ES-I3 (cell line): Measurements from ENCODE around the gene CPOX.
"Not testable (repeated sequence)": the region's sequence is repeated elsewhere in the genome, so short reads cannot be mapped to it uniquely, and the experiment has no call there.

Source experiments
- H3K36me3 ChIP-seq: 2 replicates; pipeline ENCODE4 v1.6.1; 2013; ENCODE audit warnings: mild to moderate bottlenecking, low read length, control low read depth, moderate library complexity; ENCODE audit not compliant: insufficient read depth
- H3K4me1 ChIP-seq: 2 replicates; pipeline ENCODE4 v1.6.1; 2013; ENCODE audit warnings: mild to moderate bottlenecking, control low read depth, low read length; ENCODE audit not compliant: insufficient read depth
- H3K9ac ChIP-seq: 2 replicates; pipeline ENCODE4 v1.6.1; 2013; ENCODE audit warnings: low read depth, mild to moderate bottlenecking, low read length, moderate library complexity
- H3K9me3 ChIP-seq: 2 replicates; pipeline ENCODE4 v1.6.1; 2013; ENCODE audit warnings: mild to moderate bottlenecking, low read length, moderate library complexity; ENCODE audit not compliant: control insufficient read depth, insufficient read depth

Gene CPOX

DNA sequence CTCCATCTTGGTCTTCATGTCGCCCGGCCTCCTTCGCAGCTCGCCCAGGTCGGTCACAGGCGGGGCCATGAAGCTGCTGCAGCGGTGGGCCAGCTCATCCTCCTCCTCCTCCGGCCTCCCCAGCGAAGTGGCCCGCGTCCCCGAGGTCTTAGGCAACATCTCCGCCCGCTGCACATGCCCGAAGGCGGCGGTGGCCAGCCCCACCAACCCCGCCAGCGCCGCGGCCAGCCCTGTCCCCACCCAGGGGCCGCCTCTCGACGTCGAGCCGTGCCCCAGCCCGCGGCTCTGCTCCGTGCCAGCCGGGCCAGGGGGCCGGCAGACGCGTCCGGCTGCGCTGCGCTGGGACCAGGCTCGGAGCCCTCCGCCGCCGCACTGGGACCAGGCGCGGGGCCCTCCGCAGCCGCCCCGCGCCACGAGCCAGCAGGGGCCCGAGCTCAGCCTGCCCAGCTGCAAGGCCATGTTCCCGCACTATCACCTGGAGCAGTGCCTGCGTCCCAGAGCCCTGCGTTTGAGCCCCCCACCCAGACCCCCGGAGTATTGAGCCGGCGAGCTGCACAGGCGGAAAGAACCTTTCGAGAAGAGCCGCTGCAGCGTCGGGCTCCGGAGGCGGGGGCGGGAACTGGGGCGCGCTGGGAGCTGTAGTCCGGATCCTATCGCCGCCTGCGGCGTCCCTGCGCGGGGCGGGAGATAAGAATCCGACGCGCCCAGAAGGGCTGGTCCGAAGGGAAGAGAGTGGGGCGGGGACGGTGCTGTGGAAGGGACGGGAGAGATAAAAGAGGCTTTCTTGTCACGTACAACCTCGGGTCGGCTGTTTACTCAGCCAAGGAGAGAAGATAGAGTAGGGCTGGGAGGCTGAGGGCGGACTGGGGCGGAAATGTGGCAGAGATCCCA, at the start of gene CPOX:
Gene CPOX (minus strand): TSS at position 566 of the 891 bp plus-strand sequence. CDS start 107 bp downstream, at position 459.
- Histone ChIP-seq H3K4me1 (peaks cover 15% of the 10 kb centered on the region; the same call in 1 of the 2 replicates), H3K36me3 (0 out of 2 replicates have a peak, but pooled peaks cover 3% of the 10 kb centered on the region), H3K9me3 (no peaks in the 10 kb centered on the region), H3K9ac (peak within 1 kb of the TSS; percentile 46)

DNA sequence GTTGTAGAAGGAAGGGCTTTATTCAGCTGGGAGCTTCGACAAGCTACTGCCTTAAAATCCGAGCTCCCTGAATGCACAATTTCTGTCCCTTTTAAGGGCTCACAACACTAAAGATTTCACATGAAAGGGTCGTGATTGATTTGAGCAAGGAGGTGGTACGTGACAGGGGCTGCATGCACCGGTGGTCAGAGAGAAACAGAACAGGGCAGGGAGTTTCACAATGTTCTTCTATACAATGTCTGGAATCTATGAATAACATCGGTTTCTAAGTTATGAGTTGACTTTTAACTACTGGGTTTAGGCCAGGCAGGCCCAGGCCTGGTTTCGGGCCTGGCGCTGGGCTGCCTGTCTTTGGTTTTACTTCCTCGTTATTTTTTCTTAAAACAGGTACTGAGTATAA, 49.4 kb upstream of the CPOX start:
- not testable (repeated sequence) for H3K4me1 ChIP-seq, H3K9ac ChIP-seq, H3K36me3 ChIP-seq, H3K9me3 ChIP-seq

DNA sequence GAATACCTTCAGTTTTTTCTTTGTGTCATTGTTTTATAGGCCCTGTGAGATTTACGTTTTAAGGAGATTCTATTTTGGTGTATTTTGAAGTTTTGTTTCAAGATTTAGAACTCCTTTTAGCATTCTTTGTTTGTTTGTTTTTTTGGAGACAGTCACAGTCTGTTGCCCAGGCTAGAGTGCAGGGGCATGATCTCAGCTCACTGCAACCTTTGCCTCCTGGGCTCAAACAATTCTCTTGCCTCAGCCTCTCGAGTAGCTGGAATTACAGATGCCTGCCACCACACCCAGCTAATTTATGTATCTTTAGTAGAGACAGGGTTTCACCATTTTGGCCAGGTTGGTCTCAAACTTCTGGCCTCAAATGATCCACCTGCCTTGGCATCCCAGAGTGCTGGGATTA, 48.3 kb upstream of the CPOX start:
- not testable (repeated sequence) for H3K9ac ChIP-seq, H3K36me3 ChIP-seq, H3K4me1 ChIP-seq, H3K9me3 ChIP-seq

DNA sequence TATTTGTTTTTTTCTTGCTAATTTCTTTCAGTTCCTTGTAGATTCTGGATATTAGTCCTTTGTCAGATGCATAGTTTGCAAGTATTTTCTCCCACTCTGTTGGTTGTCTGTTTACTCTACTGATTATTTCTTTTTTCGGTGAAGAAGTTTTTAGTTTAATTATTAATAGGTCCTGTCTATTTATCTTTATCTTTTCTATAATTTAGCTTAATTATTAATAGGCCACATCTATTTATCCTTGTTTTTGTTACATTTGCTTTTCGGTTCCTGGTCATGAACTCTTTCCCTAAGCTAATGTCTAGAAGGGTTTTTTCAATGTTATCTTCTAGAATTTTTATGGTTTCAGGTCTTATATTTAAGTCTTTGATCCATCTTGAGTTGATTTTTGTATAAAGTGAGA, 45.1 kb upstream of the CPOX start:
- not testable (repeated sequence) for H3K36me3 ChIP-seq, H3K9ac ChIP-seq, H3K4me1 ChIP-seq, H3K9me3 ChIP-seq

DNA sequence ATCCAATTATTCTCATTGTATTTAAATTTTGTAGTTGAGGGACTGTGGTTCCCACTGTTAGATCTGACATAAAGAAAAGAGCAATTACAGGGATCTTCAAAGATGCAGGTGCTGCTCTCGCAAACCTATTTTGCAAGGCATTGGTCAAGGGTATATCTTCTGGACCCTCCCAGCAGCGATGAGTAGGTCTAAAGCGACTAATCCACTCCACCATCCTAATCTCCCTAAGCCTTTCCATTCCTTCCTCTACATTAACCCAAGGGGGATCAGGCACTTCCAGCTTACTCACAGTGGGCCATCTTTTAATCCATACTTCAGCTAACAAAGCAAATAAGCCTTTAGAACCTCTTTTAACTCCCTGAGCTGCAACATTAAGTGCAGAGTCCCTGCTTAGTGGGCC, 37.0 kb upstream of the CPOX start:
- Histone ChIP-seq H3K4me1 (no peaks in the 10 kb centered on the region), H3K36me3 (no peaks in the 10 kb centered on the region), H3K9ac (no peak overlapping the region), H3K9me3 (no peaks in the 10 kb centered on the region)

DNA sequence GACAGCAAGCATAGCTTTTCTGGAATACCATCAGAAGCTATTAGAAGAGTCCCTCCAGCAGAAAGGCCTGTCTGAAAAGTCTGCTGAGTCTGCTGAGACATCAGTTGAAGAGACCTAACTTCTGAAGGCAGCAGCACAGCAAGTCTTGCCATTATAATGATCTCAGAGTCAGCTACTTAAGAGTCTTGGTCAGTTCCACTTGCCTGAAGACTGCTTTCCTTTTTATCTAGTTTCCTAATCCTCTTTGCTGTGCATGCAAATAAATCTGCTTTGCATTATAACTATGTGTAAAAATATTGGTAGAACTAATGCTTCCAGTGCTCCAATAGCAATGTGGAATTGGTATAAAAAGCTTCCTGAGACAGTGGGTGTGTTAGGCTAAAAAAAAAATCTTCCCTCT, 34.9 kb upstream of the CPOX start:
- Histone ChIP-seq H3K9me3 (no peaks in the 10 kb centered on the region), H3K4me1 (peaks cover 15% of the 10 kb centered on the region), H3K36me3 (no peaks in the 10 kb centered on the region), H3K9ac (no peak overlapping the region)

DNA sequence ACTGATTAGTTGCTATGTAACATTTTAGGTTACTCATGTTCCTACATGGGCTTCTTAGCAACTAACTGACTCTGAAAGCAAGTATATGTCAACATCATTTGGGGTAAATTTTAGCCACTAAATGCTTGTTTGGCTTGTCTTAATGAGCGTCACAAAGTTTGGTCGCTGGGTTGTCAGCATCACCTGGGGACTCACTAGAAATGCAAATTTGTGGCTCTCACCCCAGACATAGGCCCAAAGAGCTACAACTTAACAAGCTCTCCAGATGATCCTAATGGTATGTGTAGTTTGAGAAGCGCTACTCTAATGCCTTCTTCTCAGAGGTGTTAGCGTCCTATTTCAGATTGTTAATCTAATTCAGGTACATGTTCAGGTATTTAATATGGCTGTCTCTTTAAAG, 32.7 kb upstream of the CPOX start:
- H3K36me3 ChIP-seq: no peaks in the 10 kb centered on the region

DNA sequence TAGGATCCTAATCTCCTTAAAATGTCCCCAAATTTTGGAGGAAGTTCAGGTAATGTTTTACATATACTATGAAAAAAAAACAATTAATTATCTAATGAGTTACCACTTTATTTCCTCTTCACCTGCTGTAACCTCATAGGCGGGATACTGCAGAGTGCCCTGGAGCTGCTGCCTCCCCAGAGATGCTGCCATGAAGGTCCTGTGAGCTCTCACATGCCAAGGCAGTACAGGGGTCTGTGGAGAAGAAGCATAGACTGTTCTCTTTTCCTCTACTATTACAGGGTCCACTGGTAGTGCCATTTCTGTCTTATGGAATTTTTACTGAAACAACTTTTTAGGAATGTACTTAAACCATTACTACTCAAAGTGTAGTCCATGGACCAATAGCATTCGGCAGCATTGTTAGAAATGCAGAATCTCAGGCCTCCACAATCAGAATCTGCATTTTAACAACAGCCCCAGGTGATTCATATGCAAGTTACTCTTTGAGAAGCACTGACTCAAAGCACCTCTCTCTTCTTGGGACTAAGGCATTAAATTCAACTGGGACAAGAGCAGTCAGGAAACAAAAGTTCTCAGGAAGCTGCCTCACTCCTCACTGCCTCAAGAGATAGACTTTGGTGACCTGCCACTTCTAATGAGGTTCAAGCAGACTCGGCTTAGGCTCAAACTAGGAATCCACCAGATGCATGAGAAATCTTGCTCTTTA, 30.3 kb upstream of the CPOX start:
- H3K9me3 ChIP-seq: no peaks in the 10 kb centered on the region

More for the DNA sequence above, 32.7 kb upstream of the CPOX start:
- H3K9ac ChIP-seq: no peak overlapping the region
- no peaks in the 10 kb centered on the region for H3K9me3 ChIP-seq
- peaks cover 19% of the 10 kb centered on the region for H3K4me1 ChIP-seq

DNA sequence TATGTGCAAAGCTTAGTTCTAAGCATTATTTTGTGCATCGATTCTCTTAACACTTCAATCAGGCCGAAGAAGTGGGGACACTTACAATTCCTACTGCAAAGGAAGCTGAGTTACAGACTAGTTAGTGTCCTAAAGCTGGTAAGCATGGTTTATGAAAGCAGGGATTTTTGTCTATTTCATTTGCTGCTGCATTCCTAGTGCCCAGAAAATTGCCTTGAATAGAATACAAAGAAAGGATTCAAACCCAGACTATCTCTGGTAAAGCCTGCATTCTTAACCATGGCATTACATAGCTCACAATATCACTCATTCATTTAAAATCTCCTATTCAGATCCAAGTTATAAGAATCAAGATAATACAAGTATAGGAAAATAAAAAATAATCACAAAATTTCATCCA, 24.4 kb upstream of the CPOX start:
- Histone ChIP-seq H3K4me1 (no peaks in the 10 kb centered on the region), H3K9ac (no peak overlapping the region), H3K9me3 (no peaks in the 10 kb centered on the region), H3K36me3 (no peaks in the 10 kb centered on the region)

More for the DNA sequence above, 30.3 kb upstream of the CPOX start:
- H3K9ac ChIP-seq: no peak overlapping the region
- H3K4me1 ChIP-seq: peaks cover 19% of the 10 kb centered on the region
- no peaks in the 10 kb centered on the region for H3K36me3 ChIP-seq

DNA sequence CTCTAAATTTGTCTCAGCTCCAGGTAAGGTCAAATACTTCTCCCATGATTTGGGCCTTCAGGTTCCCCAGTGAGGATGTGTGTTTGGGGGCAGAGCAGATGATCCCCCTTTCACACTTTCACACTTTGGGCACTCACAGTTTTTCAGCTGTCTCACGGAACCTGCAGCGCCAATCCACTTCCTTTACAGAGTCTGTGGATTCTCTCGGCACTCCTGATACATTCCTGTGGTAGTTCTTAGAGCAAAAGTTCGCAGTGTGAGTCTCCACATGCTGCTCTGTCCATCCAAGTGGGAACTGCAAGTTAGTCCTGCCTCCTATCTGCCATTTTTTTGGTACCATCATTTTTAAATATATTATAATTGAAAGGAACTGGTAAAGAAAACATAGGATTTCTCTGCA, 20.2 kb upstream of the CPOX start:
- no peak overlapping the region for H3K9ac ChIP-seq
- H3K4me1 ChIP-seq: no peaks in the 10 kb centered on the region
- H3K36me3 ChIP-seq: no peaks in the 10 kb centered on the region
- H3K9me3 ChIP-seq: no peaks in the 10 kb centered on the region

DNA sequence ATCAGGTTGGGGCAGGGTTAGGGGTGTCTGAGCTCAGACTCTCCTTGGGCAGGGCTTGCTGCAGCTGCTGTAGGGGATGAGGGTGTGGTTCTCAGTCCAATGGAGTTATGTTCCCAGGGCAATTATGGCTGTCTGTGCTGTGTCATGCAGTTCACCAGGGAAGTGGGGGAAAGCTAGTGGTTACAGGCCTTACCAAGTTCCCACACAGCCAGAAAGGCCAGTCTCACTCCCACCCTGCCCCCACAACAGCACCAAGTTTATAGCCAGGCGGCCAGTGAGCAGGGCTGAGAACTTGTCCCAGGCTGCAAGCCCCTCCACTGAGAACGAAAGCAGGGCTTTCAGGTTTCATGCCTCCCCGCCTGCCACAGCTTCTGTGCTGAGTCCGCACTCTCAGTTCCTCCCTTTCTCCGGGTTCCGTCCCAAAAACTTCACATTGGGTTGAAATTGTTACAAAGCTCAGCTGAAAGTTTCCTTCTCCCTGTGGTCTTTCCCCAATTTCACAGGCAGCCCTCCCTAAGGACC, 19.6 kb upstream of the CPOX start:
- Histone ChIP-seq H3K9me3 (no peaks in the 10 kb centered on the region), H3K4me1 (no peaks in the 10 kb centered on the region), H3K9ac (no peak overlapping the region), H3K36me3 (no peaks in the 10 kb centered on the region)

DNA sequence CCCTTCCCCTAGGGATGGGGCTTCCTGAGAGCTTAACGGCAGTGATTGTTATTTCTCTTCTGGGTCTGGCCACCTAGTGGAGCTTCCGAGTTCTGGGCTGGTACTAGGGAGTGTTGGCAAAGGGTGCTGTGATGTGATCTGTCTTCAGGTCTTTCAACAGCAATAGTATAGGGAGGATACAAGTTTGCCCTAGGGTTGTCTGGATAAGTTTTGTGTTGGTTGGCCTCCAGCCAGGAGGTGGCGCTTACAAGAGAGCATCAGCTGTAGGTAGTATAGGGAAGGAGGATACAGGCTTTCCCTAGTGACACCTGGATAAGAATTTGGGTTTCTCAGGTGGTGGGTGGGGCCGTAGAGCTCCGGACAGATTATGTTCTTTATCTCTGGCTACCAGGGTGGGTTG, 19.2 kb upstream of the CPOX start:
- H3K9ac ChIP-seq: no peak overlapping the region

DNA sequence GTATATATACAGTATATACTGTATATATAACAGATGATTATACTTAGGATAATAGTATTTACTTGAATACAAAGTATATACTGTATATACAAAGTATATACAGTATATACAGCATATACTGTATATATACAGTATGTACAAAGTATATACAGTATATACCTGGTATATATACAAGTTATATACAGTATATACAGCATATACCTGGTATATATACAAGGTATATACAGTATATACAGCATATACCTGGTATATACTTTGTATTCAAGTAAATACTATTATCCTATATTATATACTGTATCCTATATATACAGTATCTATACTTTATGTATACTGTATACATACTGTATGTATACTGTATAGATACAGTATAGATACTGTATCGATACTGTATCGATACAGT, 14.6 kb upstream of the CPOX start:
- no peak overlapping the region for H3K9ac ChIP-seq
- no peaks in the 10 kb centered on the region for H3K9me3 ChIP-seq
- no peaks in the 10 kb centered on the region for H3K4me1 ChIP-seq
- H3K36me3 ChIP-seq: no peaks in the 10 kb centered on the region

More for the DNA sequence above, 19.2 kb upstream of the CPOX start:
- H3K9me3 ChIP-seq: no peaks in the 10 kb centered on the region
- H3K4me1 ChIP-seq: no peaks in the 10 kb centered on the region
- no peaks in the 10 kb centered on the region for H3K36me3 ChIP-seq

DNA sequence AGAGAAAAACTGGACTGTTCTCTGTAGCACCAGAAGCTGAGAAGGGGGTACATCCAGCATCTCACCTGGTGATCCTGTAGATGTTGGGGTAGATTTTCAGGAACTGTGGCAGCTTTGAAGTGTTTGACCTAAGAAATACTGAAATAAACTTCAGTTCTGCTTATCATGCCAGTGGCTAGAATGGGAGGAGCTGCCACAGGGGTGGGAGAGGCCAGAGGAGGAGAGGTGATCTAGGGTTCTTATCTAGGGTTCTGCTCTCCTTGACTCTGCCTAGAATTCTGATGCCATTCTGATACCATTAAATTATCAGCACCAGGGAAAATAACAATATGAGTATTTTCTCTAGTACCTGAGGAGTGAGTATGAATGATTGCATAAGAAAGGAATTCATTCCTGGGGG, 10.2 kb upstream of the CPOX start:
- no peaks in the 10 kb centered on the region for H3K36me3 ChIP-seq
- no peak overlapping the region for H3K9ac ChIP-seq
- H3K9me3 ChIP-seq: no peaks in the 10 kb centered on the region
- H3K4me1 ChIP-seq: no peaks in the 10 kb centered on the region
